GM18868 (cell line): Measurements from ENCODE around the gene ARHGEF7.

Experiments
- ATAC-seq: cut with Tn5 transposase; IDR thresholded peaks from one replicate; pipeline ENCODE4 v1.9.1; 2021; ENCODE audit warnings: mild to moderate bottlenecking, moderate library complexity; ENCODE audit not compliant: unreplicated experiment

Gene ARHGEF7

GRCh38 chr13:111319998-111320911 is 205.1 kb downstream of the ARHGEF7 start, which contains the start of gene TEX29:
Gene TEX29, plus strand, starts transcription at chr13:111320642. Its CDS starts 249 bp downstream, at chr13:111320891.
- no peak for ATAC-seq

DNA sequence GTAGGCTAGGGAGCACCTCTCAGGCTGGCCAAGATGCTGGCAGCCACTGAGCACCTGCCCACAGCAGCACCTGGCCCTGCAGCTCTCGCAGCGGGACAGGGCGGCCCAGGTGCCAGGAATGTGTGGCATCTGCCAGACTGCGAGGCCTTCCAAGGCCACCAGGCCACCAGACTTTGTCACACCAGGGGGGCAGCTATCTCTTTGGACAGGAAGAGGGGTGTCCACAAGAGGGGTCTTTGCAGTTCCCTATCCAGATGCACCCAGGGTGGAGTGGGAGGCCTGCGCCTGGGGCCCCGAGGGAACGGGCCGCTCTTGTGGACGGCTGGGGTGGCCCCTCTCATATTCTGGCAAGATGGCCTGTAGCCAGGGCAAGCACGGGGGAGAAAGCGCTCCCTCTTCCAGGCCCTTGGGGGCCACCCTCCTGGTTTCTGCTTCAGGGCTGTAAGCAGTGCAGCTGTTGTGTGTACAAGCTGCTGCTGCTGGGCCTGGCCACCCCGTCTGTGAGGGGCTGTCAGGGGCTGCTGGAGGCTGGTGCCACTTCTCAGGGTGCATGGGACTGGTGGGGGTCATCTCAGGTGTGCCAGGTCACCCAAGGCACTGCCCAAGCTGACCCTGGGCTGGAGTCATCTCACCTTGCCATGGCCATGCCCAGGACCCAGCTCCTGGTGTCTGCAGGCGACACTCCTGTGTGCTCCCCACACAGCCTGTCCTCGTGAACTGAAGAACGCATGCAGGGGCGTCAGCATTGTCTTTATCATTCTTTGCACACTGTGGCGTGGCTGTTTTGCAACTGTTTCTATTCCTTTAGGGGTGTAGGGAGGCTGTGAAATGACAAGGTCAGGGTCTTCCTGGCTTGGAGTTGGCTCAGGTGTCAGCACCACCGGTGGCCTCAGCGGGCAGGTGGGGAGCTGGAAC is 207.1 kb downstream of the ARHGEF7 start:
- no peak for ATAC-seq

DNA sequence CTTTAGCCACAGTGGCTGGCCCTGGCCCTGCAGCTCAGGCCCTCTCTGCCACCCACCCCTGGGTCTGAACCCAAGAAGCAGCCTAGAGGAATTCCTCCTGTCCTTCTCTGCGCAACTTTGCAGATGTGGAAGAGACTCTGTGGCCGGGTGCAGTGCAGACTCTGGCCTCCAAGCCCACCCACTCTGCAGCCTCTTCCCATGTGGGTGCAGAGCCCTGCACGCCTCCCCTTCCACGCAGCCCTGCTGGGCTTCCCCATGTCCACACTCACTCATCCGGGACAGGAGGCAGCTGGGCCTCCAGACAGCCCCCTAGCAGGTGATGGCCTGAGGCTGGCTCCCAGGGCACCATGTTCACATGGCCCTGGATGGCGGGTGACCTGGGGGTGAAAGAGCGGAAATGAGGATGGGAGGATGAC is 207.8 kb downstream of the ARHGEF7 start:
- no peak for ATAC-seq

DNA sequence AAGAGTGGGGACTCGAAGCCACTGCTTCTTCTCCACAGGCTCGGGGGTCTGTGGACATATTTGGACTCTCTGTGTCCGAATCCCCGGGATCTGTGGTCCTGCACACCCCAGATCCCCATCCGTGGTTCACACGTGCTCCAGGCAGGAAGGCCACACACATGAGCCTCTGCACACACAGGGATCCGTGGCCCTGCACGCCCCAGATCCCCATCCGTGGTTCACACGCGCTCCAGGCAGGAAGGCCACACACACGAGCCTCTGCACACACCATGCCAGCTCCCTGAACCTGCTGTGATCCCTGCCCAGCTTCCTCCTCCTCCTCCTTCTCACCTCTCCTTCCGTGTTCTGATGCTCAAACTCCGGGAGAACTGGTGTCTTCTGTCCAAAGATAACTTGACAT is 208.4 kb downstream of the ARHGEF7 start:
- no peak for ATAC-seq

GRCh38 chr13:111323950-111324651 is 209.0 kb downstream of the ARHGEF7 start:
- no peak for ATAC-seq

GRCh38 chr13:111324736-111325135 is 209.6 kb downstream of the ARHGEF7 start:
- no peak for ATAC-seq

DNA sequence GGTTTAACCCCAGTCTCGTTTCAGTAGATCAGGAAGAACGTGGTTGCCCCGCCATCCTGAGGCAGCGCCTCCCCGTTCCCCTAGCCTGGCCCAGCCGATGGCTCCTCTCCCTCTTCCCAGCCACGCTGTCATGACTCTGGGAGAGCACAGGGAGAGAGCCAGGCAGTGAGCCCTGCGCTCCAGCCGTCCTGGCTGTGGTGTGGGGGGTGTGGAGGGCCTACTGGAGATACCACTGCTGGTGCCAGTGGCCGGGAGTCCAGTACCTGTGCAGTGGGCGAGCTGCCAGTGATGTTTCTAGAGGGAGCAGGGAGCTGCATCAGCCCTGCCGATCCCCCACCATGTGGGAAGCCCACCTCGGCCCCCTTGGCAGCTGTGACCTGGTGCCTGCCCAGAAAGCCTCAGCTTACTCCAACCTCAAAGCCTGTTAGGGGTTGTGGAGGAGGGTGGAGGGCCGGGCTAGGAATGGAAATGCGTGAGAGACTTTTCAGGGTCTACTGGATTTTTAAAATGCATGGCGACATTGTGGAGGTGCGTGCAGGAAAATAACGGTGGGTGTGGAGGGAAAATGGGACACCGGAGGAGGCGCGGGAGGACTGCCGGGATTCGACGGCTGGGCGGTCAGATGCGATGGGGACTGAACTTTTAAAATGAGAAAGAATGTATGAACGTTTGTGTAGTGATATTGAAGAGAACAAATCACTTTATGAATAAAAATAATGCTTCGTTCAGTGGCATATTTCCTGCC is 210.2 kb downstream of the ARHGEF7 start:
- ATAC-seq, result no peak

DNA sequence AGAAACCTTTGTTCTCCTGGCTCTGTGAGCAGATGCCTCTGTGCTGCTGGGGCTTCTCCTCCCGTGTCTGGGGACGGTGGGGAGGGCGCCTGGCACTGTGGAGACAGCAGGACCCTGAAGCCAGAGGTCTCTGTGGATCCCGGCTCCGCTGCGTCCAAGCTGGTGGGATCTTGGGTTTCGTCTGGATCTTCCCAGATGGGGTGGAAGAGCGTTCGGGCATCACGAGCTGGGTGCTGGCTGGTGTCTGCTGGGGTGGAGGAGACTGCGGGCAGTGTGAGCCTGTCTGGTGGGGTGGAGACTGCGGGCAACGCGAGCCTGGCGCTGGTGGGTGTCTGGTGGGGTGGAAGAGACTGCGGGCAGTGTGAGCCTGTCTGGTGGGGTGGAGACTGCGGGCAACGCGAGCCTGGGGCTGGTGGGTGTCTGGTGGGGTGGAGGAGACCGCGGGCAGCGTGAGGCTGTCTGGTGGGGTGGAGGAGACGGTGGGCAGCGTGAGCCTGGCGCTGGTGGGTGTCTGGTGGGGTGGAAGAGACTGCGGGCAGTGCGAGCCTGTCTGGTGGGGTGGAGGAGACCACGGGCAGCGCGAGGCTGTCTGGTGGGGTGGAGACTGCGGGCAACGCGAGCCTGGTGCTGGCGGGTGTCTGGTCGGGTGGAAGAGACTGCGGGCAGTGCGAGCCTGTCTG is 211.0 kb downstream of the ARHGEF7 start:
- ATAC-seq, result no peak

DNA sequence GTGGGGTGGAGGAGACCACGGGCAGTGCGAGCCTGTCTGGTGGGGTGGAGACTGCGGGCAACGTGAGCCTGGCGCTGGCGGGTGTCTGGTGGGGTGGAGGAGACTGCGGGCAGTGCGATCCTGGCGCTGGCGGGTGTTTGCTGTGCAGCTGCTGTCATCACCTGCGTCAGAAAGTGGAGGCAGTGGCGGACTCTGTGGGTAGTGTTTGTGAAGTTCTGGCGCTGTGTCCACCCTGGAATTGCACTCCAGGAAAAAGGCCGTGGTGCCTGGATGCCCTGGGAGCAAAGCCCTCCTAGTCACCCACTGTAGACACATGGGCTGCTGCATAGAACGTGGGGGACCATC is 211.5 kb downstream of the ARHGEF7 start:
- ATAC-seq, result no peak

GRCh38 chr13:111326981-111327642 is 212.0 kb downstream of the ARHGEF7 start:
- ATAC-seq, result no peak

- ATAC-seq, result no peak
Measured at GRCh38 chr13:111327730-111328573, 212.8 kb downstream of the ARHGEF7 start.

DNA sequence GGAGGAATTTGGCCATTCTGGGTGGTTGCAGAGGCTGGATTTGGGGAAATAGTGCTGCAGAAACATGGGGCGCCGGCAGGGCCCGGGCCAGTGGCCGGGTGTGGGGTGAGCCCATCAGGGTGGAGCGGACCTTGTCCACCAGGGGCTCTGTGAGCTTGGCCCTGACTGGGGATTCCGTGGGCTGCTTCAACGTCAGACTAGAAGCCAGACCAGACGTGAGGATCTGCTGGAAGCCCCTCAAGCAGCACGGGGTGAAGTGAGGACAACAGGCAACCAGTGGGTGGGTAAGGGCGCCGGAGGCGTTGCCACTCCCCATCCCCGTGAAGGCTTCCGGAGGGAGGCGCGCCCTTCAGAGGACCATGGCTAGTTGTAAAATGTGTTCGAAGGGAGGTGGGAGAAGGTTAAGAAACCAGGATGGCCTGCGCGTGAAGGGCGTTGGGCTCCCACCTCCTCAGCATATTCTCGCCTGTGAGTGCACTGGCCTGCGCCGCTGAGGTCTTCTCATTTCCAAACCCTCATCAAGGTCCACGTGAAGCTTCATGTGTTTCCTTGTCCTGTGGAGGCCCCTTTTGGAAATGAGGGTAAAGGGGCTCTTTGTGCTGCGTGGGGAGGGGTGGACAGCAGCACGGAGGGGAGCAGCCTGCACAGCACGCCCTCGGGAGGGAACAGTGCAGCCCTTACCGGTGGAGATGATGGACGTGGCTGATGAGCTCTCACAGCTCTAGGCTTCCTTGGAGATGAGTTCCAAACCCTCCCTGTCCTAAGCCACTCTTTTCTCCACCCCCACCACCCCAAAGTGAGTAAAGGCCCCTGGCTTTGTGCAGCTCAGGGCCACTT is 213.7 kb downstream of the ARHGEF7 start:
- no peak for ATAC-seq

- no peak for ATAC-seq
Measured at GRCh38 chr13:111329641-111330040, 214.5 kb downstream of the ARHGEF7 start.

- ATAC-seq, result no peak
Measured at GRCh38 chr13:111330066-111330610, 215.0 kb downstream of the ARHGEF7 start.

DNA sequence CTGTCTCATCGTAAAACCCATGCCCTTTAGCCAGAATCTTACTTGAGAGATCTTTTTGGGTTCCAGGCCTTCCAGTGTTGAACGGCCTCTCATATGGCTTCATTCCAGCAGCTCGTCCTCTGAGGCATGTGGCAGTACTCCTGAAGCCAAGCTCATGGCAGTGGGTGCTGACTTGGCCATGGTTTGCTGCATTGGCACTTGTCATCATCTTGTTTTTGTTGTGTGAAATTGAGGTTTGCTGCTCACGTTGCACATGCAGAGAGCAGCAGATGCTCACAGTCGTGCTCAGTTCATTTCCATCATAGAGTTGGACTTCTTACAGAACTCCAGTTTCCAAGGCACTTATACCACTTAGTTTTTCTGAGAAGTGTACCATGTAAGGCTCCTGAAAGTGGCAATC is 220.2 kb downstream of the ARHGEF7 start:
- no peak for ATAC-seq

- no peak for ATAC-seq
Measured at GRCh38 chr13:111336666-111337065, 221.6 kb downstream of the ARHGEF7 start.

- ATAC-seq, result no peak
Measured at GRCh38 chr13:111337206-111337605, 222.1 kb downstream of the ARHGEF7 start.
